ENCODE results near the gene NEGR1.

NEGR1 gene

DNA sequence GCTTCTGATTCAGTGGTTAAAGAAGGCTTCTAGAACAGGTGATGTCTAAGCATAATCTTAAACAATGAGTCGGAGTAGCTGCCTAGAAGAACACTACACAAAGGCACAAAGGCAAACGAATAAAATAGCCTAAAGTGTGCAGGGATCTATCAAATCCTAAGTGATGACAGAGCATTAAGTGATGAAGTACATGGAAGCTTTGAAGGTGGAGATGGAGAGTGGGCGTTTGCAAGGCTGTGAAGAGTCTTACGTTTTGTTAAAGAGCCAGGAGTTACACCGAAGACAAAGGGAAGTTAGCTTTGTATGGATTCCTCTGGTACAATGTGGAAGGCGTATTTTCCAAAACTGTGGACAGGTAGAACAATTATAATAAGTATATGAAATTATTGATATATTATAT is 270.6 kb downstream of the NEGR1 start:
- H3K4me1 ChIP-seq, result peaks cover 27% of the 10 kb centered on the region
- in situ Hi-C loops (cut with MboI; ENCODE audit: low sequenced_read_pairs), result no loop called here

DNA sequence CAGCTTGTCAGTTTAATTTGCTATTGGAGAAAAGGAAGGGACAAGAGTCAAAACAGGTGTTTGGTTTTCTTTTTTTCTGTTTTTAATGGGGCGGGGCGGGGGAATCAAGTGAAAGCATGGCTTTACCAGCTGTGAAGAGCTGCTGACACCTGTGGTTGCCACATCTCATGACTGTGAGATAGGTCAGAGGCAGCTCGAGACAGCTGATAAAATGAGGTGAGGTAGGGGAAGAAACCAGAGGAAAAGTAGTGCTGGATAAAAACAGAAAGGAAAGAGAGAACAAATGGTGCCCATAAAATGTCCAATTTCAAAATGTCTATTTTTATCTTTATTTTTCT is 272.3 kb downstream of the NEGR1 start:
- Histone ChIP-seq H3K27me3 (ENCODE audit: low read depth) (no peaks in the 10 kb centered on the region), H3K4me1 (peaks cover 27% of the 10 kb centered on the region), H3K9me3 (no peaks in the 10 kb centered on the region), H3K4me3 (no peak overlapping the region), H3K36me3 (replicated peaks) (no peaks in the 10 kb centered on the region)
- in situ Hi-C loops (cut with MboI; ENCODE audit: low sequenced_read_pairs), result no loop called here
- peak in 1 of 2 experiments; percentile 19 for DNase-seq (ENCODE audit: low spot score in 2 of 2)

More for the DNA sequence above, 270.6 kb downstream of the NEGR1 start:
- DNase-seq (ENCODE audit: low spot score in 2 of 2), result no peak
- H3K36me3 ChIP-seq (replicated peaks), result no peaks in the 10 kb centered on the region
- H3K9me3 ChIP-seq, result no peaks in the 10 kb centered on the region
- H3K27me3 ChIP-seq (ENCODE audit: low read depth), result no peaks in the 10 kb centered on the region
- no peak overlapping the region for H3K4me3 ChIP-seq

DNA sequence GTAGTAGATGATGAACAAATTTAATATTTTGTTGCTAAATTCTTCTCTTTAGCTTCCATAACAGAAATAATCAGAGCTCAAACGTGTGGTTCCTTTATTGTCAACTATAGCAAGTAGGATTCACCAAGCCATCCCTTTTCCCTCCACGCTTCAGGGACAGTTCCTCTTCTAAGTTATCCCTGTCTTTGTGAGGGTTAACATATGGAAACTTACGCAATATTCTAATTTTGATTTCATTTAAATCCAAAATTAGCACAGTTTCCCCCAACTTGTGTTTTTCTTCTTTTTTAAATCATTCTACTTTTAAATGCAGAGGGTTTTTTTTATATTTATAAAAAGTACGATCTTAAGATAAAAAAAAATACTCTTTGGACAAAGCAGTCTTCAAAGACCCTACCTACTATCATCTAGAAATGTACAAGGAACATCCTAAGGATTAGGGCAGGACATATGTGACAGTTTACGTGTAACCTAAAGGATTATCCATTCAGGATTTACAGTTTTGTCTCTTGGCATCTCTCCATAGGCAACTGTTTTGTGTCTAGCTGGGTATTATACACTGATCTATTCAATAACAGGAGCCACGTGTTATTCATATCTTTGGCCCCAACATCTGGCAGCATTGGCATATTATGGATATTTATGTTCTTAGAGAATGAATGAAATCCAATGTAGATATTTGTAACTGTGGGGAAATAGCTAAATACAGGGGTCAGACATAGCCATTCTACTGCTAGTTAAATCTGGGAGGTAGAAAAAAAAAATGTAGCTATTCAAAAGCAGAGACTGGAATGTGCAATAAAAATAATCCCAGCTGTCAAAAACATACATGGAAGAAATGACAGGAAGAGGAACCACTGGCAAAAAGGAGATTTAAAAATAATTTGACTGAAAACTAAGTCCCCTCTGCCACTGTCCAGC is 272.9 kb downstream of the NEGR1 start:
- in situ Hi-C loops (cut with MboI; ENCODE audit: low sequenced_read_pairs), result no loop called here
- peak; percentile 12 to 61 for DNase-seq (ENCODE audit: low spot score in 2 of 2)
- H3K27me3 ChIP-seq (ENCODE audit: low read depth), result no peaks in the 10 kb centered on the region

DNA sequence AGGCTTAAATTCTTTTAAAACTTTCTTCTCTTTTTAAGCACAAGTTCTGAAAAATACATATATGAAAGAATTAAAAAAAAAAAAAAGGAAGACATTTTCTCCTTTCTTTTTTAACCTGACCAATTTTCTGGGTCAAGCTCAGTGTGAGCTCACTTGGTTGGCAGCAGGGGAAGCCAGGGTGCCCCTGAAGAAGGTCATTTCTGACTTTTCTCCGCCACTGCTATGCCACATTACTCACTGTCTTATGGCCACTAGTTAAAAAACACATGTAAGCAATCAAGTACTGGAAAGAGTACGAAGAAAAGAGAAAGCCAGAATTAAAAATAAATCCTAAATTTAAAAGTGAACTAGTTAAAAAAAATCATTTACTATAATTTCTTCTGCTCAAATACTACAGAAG is 275.0 kb downstream of the NEGR1 start:
- in situ Hi-C loops (cut with MboI; ENCODE audit: low sequenced_read_pairs), result no loop called here
- Histone ChIP-seq H3K4me3 (no peak overlapping the region), H3K4me1 (peaks cover 17% of the 10 kb centered on the region), H3K27me3 (ENCODE audit: low read depth) (no peaks in the 10 kb centered on the region), H3K36me3 (replicated peaks) (no peaks in the 10 kb centered on the region), H3K9me3 (no peaks in the 10 kb centered on the region)
- DNase-seq (ENCODE audit: low spot score in 2 of 2), result no peak

More for the DNA sequence above, 272.9 kb downstream of the NEGR1 start:
- Histone ChIP-seq H3K36me3 (replicated peaks) (no peaks in the 10 kb centered on the region), H3K4me3 (no peak overlapping the region), H3K4me1 (peaks cover 27% of the 10 kb centered on the region), H3K9me3 (no peaks in the 10 kb centered on the region)

DNA sequence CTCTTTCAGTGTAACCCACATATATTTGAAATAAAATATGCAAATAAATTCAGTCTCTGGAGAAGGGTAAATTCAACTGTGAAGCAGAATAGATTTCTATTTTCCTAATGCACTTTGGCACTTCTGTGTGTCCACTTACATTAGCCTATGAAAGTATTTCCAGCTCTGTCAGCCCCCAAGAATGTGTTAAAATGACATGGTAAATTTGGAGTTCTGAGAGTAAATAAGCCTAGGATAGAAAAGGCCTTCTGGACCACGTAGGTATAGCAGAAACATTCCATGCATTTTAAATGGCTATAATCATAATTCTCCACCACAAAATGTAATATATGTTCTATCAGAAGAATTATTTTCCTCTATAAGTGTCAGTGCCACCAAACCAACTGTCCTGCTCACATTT is 276.2 kb downstream of the NEGR1 start:
- DNase-seq (ENCODE audit: low spot score in 2 of 2), result no peak
- no peaks in the 10 kb centered on the region for H3K36me3 ChIP-seq (replicated peaks)
- in situ Hi-C loops (cut with MboI; ENCODE audit: low sequenced_read_pairs), result no loop called here
- H3K4me1 ChIP-seq, result peaks cover 13% of the 10 kb centered on the region
- no peaks in the 10 kb centered on the region for H3K9me3 ChIP-seq
- H3K27me3 ChIP-seq (ENCODE audit: low read depth), result no peaks in the 10 kb centered on the region
- H3K4me3 ChIP-seq, result no peak overlapping the region

DNA sequence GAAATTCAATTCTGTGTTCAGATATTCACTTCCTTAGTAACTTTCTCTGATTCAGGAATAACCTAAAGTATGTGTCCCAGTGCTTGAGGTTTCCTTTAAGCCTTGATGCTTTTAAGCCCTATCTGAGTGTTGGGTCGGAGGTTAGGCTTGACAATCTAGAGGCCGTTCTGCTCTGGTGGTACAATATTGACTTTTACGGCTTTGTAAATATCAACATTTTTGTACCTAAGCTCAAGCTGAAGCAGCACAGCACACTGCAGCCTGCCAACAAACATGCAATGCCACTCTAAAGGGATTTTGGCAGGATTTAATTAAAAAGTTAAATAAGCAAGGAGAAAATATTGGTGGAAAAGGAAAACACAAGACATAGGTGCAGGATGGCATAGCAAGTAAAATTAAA is 279.2 kb downstream of the NEGR1 start:
- H3K36me3 ChIP-seq (replicated peaks), result no peaks in the 10 kb centered on the region
- H3K4me3 ChIP-seq, result no peak overlapping the region
- no peaks in the 10 kb centered on the region for H3K27me3 ChIP-seq (ENCODE audit: low read depth)
- H3K9me3 ChIP-seq, result no peaks in the 10 kb centered on the region
- in situ Hi-C loops (cut with MboI; ENCODE audit: low sequenced_read_pairs), result no loop called here
- no peaks in the 10 kb centered on the region for H3K4me1 ChIP-seq
- no peak for DNase-seq (ENCODE audit: low spot score in 2 of 2)

DNA sequence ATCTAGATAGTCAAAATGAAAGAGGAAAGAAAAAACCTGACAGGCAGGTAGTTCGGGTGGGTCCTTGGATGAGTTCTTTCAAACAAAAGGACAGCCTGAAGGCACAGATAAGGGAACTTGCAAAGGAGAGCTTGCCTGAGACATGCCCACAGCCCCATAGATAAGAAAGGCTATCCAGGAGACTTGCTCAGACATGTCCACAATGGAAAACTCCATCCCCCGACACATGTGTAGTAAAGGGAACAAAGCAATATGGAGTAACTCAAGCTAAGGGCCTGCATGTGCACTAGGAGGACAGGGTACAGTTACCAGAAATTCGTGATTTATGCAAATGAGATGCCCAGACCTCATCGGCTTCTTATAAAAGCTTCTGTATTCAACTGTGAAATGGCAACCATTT is 281.5 kb downstream of the NEGR1 start:
- no peaks in the 10 kb centered on the region for H3K9me3 ChIP-seq
- H3K4me1 ChIP-seq, result no peaks in the 10 kb centered on the region
- H3K4me3 ChIP-seq, result no peak overlapping the region
- in situ Hi-C loops (cut with MboI; ENCODE audit: low sequenced_read_pairs), result no loop called here
- peak in 1 of 2 experiments; percentile 22 for DNase-seq (ENCODE audit: low spot score in 2 of 2)
- no peaks in the 10 kb centered on the region for H3K27me3 ChIP-seq (ENCODE audit: low read depth)
- no peaks in the 10 kb centered on the region for H3K36me3 ChIP-seq (replicated peaks)

DNA sequence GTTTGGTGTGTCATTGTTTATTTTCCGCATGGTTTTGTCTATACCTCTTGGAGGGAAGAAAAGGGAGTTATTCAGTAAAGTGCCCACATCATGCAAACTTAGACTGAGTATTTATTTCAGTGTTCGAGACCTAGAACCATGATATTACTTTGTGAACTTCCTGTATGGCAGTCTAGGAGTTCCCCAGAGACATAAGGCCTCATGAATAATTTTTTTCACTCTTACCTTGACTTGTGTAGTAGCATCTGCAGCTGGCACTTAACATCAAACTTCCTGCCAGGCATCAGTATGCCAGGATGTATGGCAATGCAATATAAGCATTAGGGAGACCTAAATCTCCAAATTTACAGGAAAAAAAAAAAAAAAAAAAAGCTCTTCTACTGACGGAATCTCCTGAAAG is 287.7 kb downstream of the NEGR1 start:
- Histone ChIP-seq H3K36me3 (replicated peaks) (no peaks in the 10 kb centered on the region), H3K27me3 (ENCODE audit: low read depth) (no peaks in the 10 kb centered on the region), H3K4me1 (no peaks in the 10 kb centered on the region), H3K9me3 (no peaks in the 10 kb centered on the region), H3K4me3 (no peak overlapping the region)
- no peak for DNase-seq (ENCODE audit: low spot score in 2 of 2)
- in situ Hi-C loops (cut with MboI; ENCODE audit: low sequenced_read_pairs), result no loop called here

DNA sequence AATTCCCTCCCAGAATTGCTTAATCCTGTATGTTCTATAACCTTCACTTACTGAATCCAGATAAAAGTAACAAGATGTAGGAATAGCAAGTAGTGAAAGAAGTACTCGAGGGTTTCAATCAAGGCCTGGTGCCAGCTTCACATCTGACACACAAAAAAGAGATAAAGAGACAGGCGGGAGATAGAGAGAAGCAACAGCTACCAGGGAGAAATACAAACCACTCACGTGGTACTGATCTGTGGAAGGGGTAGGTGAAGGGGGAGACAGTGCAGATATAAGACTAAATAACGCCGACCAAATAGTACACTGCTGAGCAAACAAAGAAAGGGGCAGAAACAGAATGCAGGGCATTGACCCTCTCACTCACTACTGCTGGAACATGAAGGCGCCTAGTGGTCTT is 295.2 kb downstream of the NEGR1 start:
- no peak for DNase-seq (ENCODE audit: low spot score in 2 of 2)
- in situ Hi-C loops (cut with MboI; ENCODE audit: low sequenced_read_pairs), result no loop called here
- no peak overlapping the region for H3K4me3 ChIP-seq
- no peaks in the 10 kb centered on the region for H3K9me3 ChIP-seq
- no peaks in the 10 kb centered on the region for H3K4me1 ChIP-seq
- no peaks in the 10 kb centered on the region for H3K27me3 ChIP-seq (ENCODE audit: low read depth)
- no peaks in the 10 kb centered on the region for H3K36me3 ChIP-seq (replicated peaks)

DNA sequence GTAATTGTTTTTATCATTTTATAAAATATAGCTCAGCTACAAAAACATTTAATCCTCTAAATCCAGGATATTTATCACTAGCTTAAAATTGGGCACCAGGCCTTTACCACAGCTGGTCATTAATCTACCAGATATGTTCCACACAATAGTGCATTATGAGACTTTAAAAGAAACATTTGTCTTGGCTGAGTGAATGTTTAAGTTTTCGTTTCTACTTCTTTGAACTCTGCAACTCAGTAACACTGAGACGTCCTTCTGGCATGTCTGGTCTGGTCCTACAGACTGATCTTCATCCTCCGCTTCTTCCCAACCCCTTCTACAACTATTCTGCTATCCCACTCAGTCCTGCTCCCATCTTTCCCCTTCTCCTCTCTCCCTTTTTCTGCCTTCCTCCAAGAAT is 296.2 kb downstream of the NEGR1 start:
- Histone ChIP-seq H3K36me3 (replicated peaks) (no peaks in the 10 kb centered on the region), H3K9me3 (no peaks in the 10 kb centered on the region), H3K4me1 (no peaks in the 10 kb centered on the region), H3K4me3 (no peak overlapping the region), H3K27me3 (ENCODE audit: low read depth) (no peaks in the 10 kb centered on the region)
- no peak for DNase-seq (ENCODE audit: low spot score in 2 of 2)
- in situ Hi-C loops (cut with MboI; ENCODE audit: low sequenced_read_pairs), result no loop called here

DNA sequence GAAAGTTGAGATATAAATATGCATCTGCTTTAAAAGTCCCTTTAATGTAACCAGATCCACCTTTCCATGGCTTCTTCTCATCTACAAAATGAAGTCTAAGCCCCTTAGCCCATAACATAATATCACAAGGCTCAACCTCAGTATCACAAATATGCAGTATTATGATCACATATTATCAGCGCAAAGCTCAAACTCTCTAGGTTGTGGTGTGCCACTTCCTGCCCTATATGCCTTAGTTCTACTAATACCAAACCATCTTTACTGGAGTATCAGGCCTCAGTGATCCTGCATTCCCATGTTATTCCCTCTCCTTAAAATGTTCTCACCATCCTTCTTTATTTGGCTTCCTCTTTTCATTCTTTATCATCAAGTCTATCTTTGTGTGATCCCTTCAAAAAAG is 301.8 kb downstream of the NEGR1 start:
- Histone ChIP-seq H3K36me3 (replicated peaks) (no peaks in the 10 kb centered on the region), H3K9me3 (no peaks in the 10 kb centered on the region), H3K4me1 (no peaks in the 10 kb centered on the region), H3K4me3 (no peak overlapping the region), H3K27me3 (ENCODE audit: low read depth) (no peaks in the 10 kb centered on the region)
- no peak for DNase-seq (ENCODE audit: low spot score in 2 of 2)
- in situ Hi-C loops (cut with MboI; ENCODE audit: low sequenced_read_pairs), result no loop called here

DNA sequence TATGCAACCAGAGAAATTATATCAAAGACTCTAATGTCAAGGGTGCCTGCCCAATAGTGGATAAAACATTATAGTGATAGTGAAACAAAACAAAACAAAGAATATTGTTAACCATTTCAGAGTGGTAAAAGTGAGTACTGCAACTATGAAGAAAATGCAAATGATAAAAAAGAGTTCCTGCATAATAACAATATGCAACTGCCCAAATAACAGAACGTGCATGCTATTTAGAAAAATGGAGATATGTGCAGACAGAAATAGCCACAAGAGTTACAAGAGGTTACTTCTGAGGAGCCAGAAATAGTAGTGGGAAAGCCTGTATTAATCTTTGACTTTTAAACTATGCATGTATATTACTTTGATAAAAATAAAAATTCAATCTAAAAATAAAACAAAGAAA is 302.5 kb downstream of the NEGR1 start:
- Histone ChIP-seq H3K27me3 (ENCODE audit: low read depth) (no peaks in the 10 kb centered on the region), H3K4me3 (no peak overlapping the region), H3K36me3 (replicated peaks) (no peaks in the 10 kb centered on the region), H3K9me3 (no peaks in the 10 kb centered on the region), H3K4me1 (no peaks in the 10 kb centered on the region)
- DNase-seq (ENCODE audit: low spot score in 2 of 2), result no peak
- in situ Hi-C loops (cut with MboI; ENCODE audit: low sequenced_read_pairs), result no loop called here

DNA sequence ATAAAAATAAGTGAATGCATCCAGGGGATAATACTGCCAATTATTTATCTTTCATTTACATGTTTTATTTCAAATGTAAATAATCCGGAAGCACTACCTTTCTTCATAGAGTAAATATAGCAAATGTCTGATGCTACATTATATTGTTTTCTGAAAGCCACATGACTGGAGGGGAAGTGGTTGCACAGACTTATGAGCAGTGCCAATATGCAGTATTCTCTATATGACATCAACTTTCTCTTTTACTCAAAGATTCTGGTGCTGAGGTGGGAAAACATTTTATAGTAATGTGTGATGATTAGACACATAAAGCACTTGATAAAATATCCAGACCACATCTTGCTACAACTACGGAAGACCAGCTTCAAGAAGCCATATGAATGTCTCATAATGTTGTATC is 314.7 kb downstream of the NEGR1 start:
- Histone ChIP-seq H3K4me1 (peaks cover 2% of the 10 kb centered on the region; the same call in 1 of the 2 replicates), H3K27me3 (ENCODE audit: low read depth) (no peaks in the 10 kb centered on the region)

DNA sequence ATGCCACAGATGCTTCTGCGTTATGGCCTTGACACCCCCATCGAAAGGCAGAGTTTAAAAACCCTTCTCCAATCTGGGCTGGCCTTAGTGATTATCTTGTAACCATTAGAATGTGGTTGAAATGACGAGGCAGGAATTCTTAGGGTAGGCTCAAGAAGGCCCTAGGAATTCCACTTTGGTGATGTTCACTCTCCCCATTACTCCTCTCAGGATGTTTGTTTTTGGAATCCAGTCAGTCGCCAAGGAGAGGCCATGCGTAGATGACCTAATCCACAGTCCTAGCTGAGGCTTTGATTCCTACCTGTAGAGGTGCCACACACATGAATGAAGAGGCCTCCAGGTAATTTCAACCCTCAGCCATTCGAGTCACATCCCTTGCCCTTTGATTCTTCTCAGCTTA is 318.2 kb downstream of the NEGR1 start:
- Histone ChIP-seq H3K27me3 (ENCODE audit: low read depth) (no peaks in the 10 kb centered on the region), H3K4me1 (peaks cover 13% of the 10 kb centered on the region), H3K36me3 (replicated peaks) (no peaks in the 10 kb centered on the region), H3K4me3 (no peak overlapping the region), H3K9me3 (no peaks in the 10 kb centered on the region)
- in situ Hi-C loops (cut with MboI; ENCODE audit: low sequenced_read_pairs), result no loop called here
- DNase-seq (ENCODE audit: low spot score in 2 of 2), result no peak

More for the DNA sequence above, 314.7 kb downstream of the NEGR1 start:
- Histone ChIP-seq H3K9me3 (no peaks in the 10 kb centered on the region), H3K4me3 (no peak overlapping the region), H3K36me3 (replicated peaks) (no peaks in the 10 kb centered on the region)
- no peak for DNase-seq (ENCODE audit: low spot score in 2 of 2)
- in situ Hi-C loops (cut with MboI; ENCODE audit: low sequenced_read_pairs), result no loop called here

All from HAP-1 (cell line).